Right ventricle myocardium inferior (tissue), 1 donor: Measurements from ENCODE around the gene CBL. TPM values are rescaled to one million over a fixed set of nuclear protein-coding genes. Genes with fewer than 3 reads are reported as not detected.
"Not testable (repeated sequence)": the region's sequence is repeated elsewhere in the genome, so short reads cannot be mapped to it uniquely, and the experiment has no call there.

Experiments
- ATAC-seq: fragments of 200-7000 bp; cut with Tn5 transposase; one replicate; pipeline ENCODE4 v1.9.1; 2020; ENCODE audit warnings: mild to moderate bottlenecking, moderate library complexity
- DNase-seq: peaks from one replicate; pipeline ENCODE4 v3.0.0; 2021; ENCODE audit errors: missing footprints
- intact Hi-C: fragments of 100-400 bp; cut with DNase I; formaldehyde crosslinking; loops from one replicate; pipeline ENCODE4 v1.11.0; 2022
- total RNA-seq: library from RNA; stranded (reverse); fragmentation: NEBNext Ultra II Directional; extraction: Animal tissue kit (Norgen Biotek cat#: 25700); gene quantifications from one replicate; pipeline ENCODE4 v1.2.1, GENCODE V29; 2021
- donor health status: DM: no; HTN: yes; CAD: no; lungs with severe emphysema.

CBL gene
- total RNA-seq, 1 donor from 2014 or later = 7.1 TPM

DNA sequence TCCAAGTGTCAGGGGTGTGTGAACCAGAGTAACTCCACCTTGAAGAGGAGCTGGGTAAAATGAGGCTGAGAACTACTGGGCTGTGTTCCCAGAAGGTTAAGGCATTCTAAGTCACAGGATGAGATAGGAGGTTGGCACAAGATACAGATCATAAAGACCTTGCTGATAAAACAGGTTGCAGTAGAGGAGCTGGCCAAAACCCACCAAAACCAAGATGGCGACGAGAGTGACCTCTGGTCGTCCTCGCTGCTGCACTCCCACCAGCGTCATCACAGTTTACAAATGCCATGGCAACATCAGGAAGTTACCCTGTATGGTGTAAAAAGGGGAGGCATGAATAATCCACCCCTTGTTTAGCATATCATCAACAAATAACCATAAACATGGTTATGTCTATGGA lies 4.9 kb upstream of the CBL start:
- intact Hi-C loops, DNase-seq, ATAC-seq: not testable (repeated sequence)

DNA sequence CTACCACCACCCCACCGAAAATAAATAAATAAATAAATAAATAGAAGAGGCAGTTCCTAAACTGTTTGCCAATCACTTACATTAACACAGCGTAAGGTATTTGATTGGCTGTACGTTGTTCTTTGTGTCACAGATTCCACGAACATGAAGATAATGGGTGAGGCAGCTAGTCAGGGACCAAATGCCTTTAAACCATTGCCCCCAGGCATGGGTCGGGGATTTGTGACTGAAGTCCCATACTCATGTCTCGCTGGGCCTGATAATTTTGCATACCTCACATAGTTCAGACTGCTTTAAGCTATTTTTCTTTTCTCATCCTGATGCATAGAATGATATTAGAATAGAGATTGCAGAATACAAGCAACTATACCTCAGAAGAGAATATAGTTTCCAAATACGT lies 3.6 kb upstream of the CBL start:
- intact Hi-C loops = no loop called here

DNA sequence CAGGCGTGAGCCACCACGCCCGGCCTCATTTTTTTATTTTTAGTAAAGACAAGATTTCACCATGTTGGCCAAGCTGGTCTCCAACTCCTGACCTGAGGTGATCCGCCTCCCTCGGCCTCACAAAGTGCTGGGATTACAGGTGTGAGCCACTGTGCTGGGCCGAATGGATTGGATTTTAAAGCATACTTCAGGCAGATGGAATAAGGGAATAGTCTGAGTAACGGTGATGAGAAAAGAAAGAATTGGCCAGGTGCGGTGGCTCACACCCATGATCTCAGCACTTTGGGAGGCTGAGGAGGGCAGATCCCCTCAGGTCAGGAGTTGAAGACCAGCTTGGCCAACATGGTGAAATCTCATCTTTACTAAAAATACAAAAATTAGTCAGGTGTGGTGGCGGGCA lies 2.1 kb upstream of the CBL start:
- DNase-seq (no peak), ATAC-seq (no peak)
- intact Hi-C loops = loop anchor here (2.0 kb wide), 1 partner anchor 113 kb away; the partner anchor contains the start of gene MCAM

More for the DNA sequence above, 3.6 kb upstream of the CBL start:
- ATAC-seq = no peak
- no peak for DNase-seq

DNA sequence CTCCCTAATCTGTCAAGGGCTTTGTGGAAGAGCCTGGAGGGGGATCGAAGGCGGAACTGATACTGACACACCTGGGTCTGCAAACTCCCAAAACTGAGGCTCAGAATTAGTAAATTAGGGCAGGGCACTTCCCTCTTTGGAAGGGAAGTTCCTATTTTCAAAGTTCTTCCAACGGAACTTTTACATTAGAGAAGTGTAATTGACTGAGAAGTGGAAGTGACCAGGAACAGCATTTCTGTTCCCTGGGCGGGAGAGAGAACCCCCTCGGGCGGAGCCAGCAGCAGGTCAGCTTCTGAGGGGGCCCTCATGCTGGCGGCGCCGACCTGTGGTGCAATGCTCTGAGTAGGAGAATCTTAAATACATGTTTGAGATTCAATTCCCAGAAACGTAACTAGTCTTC lies 1.1 kb upstream of the CBL start:
- peak; percentile 76 for DNase-seq
- no peak for ATAC-seq
- intact Hi-C loops = loop anchor here (1.0 to 2.0 kb wide), 2 partner anchors 79 to 112 kb away; partner anchors contain the start of gene MCAM

DNA sequence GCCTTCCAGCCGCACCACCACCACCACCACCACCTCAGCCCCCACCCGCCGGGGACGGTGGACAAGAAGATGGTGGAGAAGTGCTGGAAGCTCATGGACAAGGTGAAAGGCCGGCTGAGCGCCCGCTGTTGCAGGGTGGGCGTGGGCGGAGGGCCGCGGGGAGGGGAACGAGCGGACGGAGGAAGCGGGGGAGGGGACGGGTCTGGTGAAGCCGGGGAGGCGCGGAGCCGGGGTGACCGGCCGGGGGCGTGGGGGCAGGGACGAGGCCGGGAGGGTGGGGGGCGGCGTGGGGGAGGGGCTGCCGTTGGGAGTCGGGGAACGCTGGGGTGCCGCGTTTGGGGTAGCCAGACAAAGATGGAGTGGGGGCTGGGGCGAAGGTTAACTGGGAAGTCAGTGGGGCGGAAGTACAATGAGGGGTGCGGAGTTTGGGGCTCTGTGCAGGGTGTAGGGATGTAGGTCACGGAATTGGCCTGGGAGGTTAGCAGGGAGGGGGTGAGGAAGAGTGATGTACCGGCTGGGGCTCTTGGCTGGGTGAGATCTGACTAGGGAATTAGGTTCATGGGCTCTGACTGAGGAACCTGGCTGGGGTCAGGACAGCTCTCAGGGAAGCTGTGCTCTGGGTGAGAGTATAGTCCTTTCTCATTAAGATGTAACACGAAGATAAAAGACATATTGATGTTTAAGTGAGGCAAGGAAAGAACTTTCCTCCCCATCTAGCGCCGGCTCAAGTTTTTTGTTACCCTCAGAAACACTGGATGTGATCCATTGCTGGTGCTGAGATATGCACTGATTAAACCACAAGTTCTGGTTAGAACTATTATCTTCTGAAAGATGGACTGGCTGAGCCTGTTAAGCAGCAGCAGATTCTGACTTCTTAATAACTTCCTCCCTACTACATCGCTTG lies 624 bp downstream of the CBL start:
- DNase-seq = peak; percentile 81
- intact Hi-C loops = no loop called here
- peak; percentile 27 for ATAC-seq

DNA sequence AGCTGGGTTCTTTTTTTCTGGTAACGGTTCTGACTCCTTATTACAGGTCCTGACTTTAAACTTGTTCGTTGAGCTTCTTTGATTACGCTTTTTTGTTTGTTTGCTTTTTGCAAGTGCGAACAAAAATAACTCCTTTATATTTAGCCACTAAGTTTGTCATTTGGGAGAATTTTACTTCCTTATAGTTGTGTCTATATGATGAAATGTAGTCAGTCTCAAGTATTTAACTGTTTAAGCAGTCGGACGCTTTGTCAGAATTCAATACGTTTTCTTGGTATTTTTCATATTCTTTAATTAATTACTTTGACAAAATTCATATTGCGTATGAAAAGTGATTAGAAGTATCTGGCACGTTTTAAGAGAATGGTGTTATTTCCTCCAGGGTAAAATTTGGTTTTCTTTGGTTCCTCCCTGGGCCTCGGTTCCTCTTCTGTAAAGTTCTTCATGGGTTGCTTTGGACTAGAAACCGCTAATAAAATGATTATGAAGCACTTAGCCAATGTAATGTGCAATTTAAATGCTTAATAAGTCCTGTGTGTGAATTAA lies 1.3 kb downstream of the CBL start:
- no peak for DNase-seq
- intact Hi-C loops = no loop called here
- no peak for ATAC-seq

DNA sequence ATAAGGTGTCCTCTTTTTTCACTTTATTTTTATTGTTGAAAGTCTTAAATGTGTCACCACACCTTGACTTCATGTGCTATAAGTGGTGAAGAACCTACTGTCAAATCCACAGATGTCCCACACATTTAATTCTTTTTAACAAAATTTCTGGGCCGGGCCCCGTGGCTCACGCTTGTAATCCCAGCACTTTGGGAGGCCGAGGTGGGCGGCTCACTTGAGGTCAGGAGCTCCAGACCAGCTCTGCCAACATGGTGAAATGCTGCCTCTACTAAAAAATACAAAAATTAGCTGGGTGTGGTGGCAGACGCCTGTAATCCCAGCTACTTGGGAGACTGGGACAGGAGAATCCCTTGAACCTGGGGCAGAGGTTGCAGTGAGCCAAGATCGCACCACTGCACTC lies 3.0 kb downstream of the CBL start:
- ATAC-seq = no peak
- intact Hi-C loops = no loop called here
- no peak for DNase-seq

DNA sequence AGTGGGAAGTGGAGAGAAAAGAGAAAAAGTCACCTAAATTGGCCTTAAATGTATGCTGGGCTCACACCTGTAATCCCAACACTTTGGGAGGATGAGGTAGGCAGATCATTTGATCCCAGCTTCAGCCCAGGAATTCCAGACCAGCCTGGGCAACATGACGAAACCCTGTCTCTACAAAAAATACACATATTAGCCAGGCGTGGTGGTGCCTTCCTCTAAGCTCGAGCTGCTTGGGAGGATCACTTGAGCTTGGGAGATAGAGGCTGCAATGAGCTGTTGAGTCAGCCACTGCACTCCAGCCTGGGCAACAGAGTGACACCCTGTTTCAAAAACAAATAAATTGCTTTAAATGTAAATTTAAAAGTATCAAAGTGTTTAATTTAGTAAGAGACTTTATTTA lies 3.9 kb downstream of the CBL start:
- DNase-seq = no peak
- no peak for ATAC-seq
- intact Hi-C loops = no loop called here

DNA sequence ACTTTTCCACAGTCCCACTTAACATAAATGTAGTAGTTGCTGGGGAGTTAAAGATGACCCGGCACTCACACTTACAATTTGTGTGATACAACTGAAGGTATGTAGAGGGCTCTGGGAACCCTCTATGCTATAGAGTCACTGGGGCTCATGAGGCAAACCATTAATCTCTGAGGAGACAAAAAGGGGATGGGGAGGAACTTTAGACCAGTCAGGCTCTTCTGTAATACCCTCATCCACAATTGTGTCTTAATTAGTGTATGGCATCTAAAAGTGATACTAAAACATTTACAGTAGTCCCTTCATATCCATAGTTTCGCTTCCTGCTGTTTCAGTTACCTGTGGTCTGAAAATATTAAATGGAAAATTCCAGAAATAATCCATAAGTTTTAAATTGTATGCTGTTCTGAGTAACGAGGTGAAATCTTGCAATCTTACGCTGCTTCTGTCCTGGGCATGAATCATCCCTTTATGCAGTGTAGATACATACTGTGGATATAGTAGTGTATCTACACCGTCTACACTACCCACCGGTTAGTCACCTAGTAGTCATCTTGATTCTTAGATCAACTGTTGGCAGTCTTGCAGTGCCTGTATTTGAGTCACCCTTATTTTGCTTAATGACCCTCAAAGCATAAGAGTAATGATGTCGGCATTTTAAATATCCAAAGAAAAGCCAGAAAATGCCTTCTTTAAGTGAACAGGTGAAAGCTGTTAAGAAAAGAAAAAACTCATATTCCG lies 12.2 kb downstream of the CBL start:
- DNase-seq (no peak), ATAC-seq (no peak)
- intact Hi-C loops = no loop called here

DNA sequence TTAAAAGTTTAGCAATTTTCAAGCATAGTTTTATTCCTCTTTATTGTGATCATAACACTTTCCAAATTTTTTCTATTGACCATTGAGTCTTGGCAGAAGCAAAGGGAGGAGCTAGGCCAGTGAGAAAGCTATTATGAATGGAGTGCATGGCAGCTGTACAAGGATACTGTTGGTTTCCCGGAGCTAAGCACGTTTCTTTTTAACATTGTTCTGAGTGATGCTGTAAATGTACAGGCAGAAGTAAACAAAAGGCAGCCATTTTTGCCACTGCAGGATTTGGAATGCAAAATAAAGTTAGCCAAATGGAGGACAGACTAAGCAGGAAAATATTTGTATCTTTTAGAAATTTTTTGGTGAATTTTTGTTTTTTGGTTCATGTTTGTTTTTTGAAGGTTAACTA lies 16.2 kb downstream of the CBL start:
- DNase-seq (no peak), ATAC-seq (no peak)
- intact Hi-C loops = no loop called here

DNA sequence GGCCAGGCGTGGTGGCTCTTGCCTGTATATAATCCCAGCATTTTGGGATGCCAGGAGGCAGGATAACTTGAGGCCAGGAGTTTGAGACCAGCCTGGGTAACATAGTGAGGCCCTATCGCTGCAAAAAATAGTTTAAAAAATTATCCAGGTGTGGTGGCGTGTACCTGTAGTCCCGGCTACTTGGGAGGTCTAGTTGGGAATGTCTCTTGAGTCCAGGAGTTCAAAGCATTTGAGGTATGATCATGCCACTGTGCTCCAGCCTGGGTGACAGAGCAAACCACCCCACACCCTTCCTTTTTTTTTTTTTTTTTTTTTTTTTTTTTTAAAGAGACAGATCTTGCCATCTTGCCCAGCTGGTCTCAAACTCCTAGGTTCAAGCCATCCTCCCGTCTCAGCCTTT lies 16.8 kb downstream of the CBL start:
- DNase-seq = no peak
- intact Hi-C loops = no loop called here
- ATAC-seq = no peak

DNA sequence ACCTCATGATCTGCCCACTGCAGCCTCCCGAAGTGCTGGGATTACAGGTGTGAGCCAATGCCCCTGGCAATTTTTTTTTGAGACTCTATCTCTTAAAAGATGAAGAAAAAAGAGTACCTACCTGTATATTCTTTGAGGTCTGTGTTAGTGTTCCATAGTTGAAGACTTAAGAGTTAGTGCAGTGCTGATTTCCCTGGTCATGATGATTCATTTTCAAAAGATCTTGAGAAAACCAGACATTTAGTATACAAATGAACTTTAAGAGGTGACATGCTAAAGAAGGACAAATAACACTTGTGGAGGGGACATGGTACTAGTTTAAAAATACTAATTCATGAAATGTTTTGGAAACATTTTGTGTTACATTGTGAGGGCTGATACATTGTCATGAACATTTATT lies 17.7 kb downstream of the CBL start:
- intact Hi-C loops = no loop called here
- DNase-seq (no peak), ATAC-seq (no peak)

DNA sequence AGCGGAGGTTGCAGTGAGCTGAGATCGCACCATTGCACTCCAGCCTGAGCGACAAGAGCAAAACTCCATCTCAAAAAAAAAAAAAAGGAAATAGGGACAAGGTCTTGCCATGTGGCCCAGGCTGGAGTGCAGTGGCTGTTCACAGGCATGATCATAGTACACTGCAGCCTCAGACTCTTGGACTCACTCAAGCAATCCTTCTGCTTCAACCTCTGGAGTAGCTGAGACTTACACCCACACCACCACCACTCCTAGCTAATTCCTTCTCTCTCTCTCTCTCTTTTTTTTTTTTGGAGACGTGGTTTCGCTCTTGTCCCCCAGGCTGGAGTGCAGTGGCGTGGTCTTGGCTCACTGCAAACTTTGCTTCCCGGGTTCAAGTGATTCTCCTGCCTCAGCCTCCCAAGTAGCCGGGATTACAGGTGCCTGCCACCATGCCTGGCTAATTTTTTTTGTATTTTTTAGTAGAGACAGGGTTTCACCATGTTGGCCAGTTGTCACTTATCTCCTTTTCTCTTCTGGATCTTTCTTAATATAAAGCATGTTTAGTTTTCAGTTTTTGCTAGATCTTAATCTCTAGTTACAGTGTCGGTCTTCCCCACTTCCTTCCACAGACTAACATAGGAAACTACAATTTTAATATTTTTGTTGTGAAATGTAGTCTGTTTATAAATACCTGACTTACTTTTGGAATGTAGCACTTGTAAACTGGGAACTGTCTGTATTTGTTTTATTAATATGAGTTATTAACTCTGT lies 22.6 kb downstream of the CBL start:
- DNase-seq, intact Hi-C loops, ATAC-seq: not testable (repeated sequence)

DNA sequence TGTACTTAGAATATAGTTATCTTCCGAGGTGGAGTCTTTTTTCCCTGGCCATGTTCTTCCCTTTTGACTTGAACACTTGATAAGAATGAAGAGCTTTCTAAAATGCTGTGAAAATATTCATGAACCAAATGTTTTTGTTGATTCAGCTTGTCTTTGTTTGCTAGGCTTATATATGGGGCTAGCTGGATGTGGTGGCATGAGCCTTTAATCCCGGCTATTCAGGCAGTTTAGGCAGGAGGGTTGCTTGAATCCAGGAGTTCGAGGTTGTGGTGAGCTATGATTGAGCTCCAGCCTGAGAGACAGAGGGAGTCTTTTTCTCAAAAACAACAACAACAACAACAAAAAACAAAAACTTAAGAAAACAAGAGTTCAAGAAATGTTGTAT lies 23.1 kb downstream of the CBL start:
- DNase-seq = no peak
- ATAC-seq = no peak
- intact Hi-C loops = no loop called here

DNA sequence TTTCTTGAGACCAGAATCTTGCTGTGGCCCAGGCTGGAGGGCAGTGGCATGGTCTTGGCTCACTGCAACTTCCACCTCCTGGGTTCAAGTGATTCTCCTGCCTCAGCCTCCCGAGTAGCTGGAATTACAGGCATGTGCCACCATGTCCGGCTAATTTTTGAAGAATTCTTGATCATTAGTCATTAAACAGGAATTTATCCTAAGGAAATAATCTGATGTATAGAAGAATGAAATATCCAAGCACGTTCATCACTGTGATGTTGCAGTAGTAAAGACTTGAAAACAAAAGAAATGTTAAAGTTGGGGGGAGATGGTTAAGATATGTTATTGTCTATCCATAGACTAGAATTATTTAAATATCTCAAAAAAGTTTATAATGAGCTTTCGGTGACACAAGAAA lies 23.6 kb downstream of the CBL start:
- DNase-seq (no peak), ATAC-seq (no peak)
- intact Hi-C loops = no loop called here

DNA sequence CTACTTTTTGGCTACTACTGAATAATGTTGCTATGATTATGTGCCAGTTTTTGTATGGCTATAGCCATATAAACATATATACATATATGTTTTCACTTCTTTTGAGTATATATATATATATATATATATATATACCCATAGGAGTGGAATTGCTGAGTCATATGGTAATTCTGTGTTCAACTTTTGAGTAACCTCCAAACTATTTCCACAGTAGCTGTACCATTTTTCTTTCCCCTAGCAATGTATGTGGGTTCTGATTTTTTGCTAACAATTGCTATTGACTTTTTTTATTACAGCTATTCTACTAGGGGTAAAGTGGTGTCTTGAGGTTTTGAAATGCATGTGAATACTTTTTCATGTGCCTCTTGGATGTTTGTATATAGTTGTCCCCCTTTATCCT lies 30.4 kb downstream of the CBL start:
- DNase-seq (no peak), ATAC-seq (no peak)
- intact Hi-C loops = no loop called here

DNA sequence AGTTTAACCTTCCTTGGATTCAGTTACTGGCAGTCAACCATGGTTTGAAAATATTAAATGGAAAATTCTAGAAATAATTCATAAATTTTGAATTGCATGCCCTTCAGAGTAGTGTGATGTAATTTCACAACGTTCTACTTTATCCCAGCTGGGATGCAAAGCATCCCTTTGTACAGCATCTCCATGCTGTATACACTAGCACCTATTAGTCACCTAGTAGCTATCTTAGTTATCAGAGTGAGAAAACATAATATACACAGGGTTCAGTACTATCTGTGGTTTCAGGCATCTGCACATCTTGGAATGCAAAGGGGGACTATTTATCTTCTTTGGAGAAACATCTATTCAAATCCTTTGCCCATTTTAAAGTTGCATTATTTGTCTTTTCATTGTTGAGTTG lies 30.8 kb downstream of the CBL start:
- intact Hi-C loops = no loop called here
- DNase-seq (no peak), ATAC-seq (no peak)

DNA sequence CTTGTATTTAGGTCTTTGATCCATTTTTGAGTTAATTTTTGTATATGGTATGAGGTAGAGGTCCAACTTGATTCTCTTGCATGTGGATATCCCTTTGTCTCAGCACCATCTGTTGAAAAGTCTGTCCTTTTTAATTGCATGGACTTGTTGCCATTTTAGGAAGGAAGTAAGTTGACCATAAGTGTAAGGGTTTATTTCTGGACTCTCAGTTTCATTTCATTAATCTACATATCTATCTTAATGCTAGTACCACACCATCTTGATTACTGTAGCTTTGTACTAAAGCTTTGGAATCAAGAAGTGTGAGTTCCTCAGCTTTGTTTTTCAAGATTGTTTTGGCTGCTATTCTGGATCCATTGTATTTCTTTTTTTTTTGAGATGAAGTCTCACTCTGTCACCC lies 31.4 kb downstream of the CBL start:
- DNase-seq = no peak
- ATAC-seq = no peak
- intact Hi-C loops = no loop called here
